Loucy (cell line): Measurements from ENCODE around the gene ABTB2.

Experiments used
- H2AFZ ChIP-seq: fragments of 200-600 bp; sonication (generic); 2 replicates; pipeline ENCODE4 v1.6.0; 2016; ENCODE audit warnings: antibody characterized with exemption, mild to moderate bottlenecking, low read length, moderate library complexity
- H3F3A ChIP-seq: fragments of 200-600 bp; 2 replicates; pipeline ENCODE4 v1.6.0; 2016; ENCODE audit warnings: antibody characterized with exemption, low read depth, mild to moderate bottlenecking
- H3K27me3 ChIP-seq: fragments of 200-600 bp; sonication (generic); 2 replicates; pipeline ENCODE4 v1.6.1; 2014; ENCODE audit warnings: low read length, mild to moderate bottlenecking; ENCODE audit not compliant: insufficient read depth, poor library complexity, severe bottlenecking
- H3K36me3 ChIP-seq: fragments of 200-600 bp; sonication (generic); 2 replicates; pipeline ENCODE4 v1.6.1; 2016; ENCODE audit warnings: low read length; ENCODE audit not compliant: insufficient read depth
- H3K4me1 ChIP-seq: fragments of 200-600 bp; sonication (generic); 2 replicates; pipeline ENCODE4 v1.5.1; 2014; ENCODE audit warnings: low read length, mild to moderate bottlenecking; ENCODE audit not compliant: insufficient read depth, poor library complexity, severe bottlenecking
- H3K4me2 ChIP-seq: fragments of 200-600 bp; sonication (generic); 2 replicates; pipeline ENCODE4 v1.6.0; 2014; ENCODE audit warnings: antibody characterized with exemption, low read length, low read depth, mild to moderate bottlenecking; ENCODE audit not compliant: poor library complexity, severe bottlenecking
- H3K4me3 ChIP-seq: fragments of 200-600 bp; sonication (generic); 2 replicates; pipeline ENCODE4 v1.5.1; 2014; ENCODE audit warnings: low read length, mild to moderate bottlenecking, mixed read lengths; ENCODE audit not compliant: poor library complexity, severe bottlenecking
- H3K79me2 ChIP-seq: fragments of 200-600 bp; sonication (generic); 2 replicates; pipeline ENCODE4 v1.6.1; 2014; ENCODE audit warnings: low read length; ENCODE audit not compliant: insufficient read depth
- H3K9ac ChIP-seq: fragments of 200-600 bp; sonication (generic); 2 replicates; pipeline ENCODE4 v1.6.0; 2014; ENCODE audit warnings: mild to moderate bottlenecking, low read depth, low read length, moderate library complexity; ENCODE audit not compliant: poor library complexity, severe bottlenecking
- H3K9me2 ChIP-seq: fragments of 200-600 bp; sonication (generic); replicated peaks from 2 replicates; pipeline ENCODE4 v1.6.1; 2016; ENCODE audit warnings: low read depth, low read length, mixed read lengths
- H3K9me3 ChIP-seq: fragments of 200-600 bp; sonication (generic); 2 replicates; pipeline ENCODE4 v1.6.1; 2014; ENCODE audit warnings: mild to moderate bottlenecking, antibody characterized with exemption, low read length, low read depth; ENCODE audit not compliant: insufficient read depth
- H4K20me1 ChIP-seq: fragments of 200-600 bp; sonication (generic); 2 replicates; pipeline ENCODE4 v1.6.0; 2014; ENCODE audit warnings: antibody characterized with exemption, low read length, mild to moderate bottlenecking; ENCODE audit not compliant: insufficient read depth, poor library complexity, severe bottlenecking
- EZH2phosphoT487 ChIP-seq: fragments of 200-600 bp; IDR thresholded peaks from 2 replicates; pipeline ENCODE4 v1.6.1; 2018; ENCODE audit warnings: antibody characterized with exemption, mild to moderate bottlenecking, moderate library complexity, borderline replicate concordance
- TF ChIP-seq, protein P1 (sequence below): fragments of 200-600 bp; sonication (generic); conservative IDR thresholded peaks from 2 replicates; pipeline ENCODE4 v1.5.1; 2014; ENCODE audit warnings: mild to moderate bottlenecking, antibody characterized with exemption, low read length

Gene ABTB2

DNA sequence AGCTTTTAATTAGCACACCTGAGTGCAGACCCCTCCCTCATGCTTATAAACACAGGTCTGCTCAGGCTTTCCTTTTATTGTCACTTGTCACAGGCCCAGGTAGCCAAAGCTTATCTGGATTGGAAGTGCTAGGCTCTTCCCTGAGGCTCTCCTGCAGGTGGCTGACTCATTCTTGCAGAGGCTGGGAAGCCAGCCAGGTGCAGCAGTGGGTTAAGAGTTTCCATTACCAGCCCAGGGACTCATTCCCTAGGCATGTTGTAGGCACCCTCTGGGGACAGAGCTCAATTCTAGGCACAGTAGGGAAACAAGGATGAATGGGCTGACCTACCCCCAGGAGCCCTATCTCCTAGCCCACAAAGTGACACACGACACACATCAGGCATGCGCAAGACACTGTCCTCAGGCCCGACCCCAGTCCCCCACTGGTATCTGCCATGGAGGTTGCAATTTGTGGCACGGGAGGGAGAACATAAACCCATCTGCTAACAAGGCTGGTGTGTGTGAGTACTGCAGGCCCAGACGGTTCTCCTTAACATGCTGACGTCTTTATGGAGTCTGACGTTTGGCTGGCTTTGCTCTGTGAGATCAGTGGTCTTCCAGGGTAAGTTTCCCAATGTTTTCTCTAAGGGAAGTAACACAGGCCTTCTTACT, 94.2 kb downstream of the ABTB2 start:
- Histone ChIP-seq H3K27me3 (no peaks in the 10 kb centered on the region), H3K4me2 (no peak overlapping the region), H3K9me2 (no peaks in the 10 kb centered on the region), H3K9ac (no peak overlapping the region), H3K4me1 (peaks cover 56% of the 10 kb centered on the region), H3K4me3 (no peak overlapping the region), H4K20me1 (no peaks in the 10 kb centered on the region), H3K9me3 (no peaks in the 10 kb centered on the region), H3K79me2 (no peaks in the 10 kb centered on the region), H3K36me3 (no peaks in the 10 kb centered on the region), H2AFZ (no peak overlapping the region), H3F3A (peaks cover 5% of the 10 kb centered on the region; the same call in 1 of the 2 replicates)
- TF ChIP-seq, protein P1, sequence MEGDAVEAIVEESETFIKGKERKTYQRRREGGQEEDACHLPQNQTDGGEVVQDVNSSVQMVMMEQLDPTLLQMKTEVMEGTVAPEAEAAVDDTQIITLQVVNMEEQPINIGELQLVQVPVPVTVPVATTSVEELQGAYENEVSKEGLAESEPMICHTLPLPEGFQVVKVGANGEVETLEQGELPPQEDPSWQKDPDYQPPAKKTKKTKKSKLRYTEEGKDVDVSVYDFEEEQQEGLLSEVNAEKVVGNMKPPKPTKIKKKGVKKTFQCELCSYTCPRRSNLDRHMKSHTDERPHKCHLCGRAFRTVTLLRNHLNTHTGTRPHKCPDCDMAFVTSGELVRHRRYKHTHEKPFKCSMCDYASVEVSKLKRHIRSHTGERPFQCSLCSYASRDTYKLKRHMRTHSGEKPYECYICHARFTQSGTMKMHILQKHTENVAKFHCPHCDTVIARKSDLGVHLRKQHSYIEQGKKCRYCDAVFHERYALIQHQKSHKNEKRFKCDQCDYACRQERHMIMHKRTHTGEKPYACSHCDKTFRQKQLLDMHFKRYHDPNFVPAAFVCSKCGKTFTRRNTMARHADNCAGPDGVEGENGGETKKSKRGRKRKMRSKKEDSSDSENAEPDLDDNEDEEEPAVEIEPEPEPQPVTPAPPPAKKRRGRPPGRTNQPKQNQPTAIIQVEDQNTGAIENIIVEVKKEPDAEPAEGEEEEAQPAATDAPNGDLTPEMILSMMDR, result no peak
- no peak for TF ChIP-seq EZH2phosphoT487

DNA sequence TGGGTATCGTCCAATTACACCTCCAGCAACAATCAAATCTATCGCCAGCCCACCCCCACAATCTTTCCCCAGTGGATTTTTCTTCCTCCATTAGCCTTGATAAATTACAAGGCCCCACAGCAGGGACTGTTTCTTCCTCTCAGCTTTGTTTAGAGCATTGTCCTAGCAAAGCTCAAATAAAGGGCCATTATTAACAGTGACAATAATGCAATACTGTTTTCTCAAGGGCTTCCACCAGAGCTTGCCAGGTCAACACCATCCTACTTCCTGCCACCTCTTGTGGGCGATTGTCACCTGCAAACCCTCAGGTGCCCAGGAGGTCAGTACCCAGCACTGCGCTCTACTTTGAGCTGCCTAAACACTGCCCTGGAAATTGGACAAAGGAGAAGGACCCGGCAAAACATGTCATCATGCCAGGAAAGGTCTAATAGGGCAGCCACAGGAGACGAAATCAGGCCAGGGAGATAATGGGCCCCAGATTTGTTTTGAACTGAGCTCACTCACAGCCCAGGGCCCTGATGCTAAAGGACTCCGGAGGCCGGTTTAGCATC, 95.2 kb downstream of the ABTB2 start:
- Histone ChIP-seq H2AFZ (no peak overlapping the region), H3K79me2 (no peaks in the 10 kb centered on the region), H4K20me1 (no peaks in the 10 kb centered on the region), H3K9me3 (no peaks in the 10 kb centered on the region), H3K4me1 (peaks cover 46% of the 10 kb centered on the region), H3F3A (peaks cover 5% of the 10 kb centered on the region; the same call in 1 of the 2 replicates), H3K4me3 (no peak overlapping the region), H3K4me2 (no peak overlapping the region), H3K36me3 (no peaks in the 10 kb centered on the region), H3K9me2 (no peaks in the 10 kb centered on the region), H3K9ac (no peak overlapping the region), H3K27me3 (no peaks in the 10 kb centered on the region)
- no peak for TF ChIP-seq EZH2phosphoT487
- TF ChIP-seq, protein P1, result no peak

DNA sequence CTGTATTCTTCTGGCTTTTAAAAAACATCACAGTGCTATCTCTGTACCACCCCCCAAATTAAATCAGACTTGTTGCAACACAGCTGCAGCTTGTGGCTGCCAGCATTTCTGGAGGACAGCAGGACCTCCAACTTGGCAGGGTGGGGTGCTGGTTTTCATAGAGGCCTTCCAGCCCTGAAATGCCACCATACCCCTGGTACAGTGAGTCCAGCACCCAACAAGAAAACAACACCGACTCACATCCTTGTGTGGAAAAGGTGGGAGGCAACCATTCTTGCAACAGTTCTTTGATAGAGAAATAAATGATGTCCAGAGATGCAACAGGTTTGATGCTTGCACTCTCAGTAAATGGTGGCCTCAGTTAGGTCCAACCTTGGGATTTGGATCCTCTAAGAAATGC, 96.0 kb downstream of the ABTB2 start:
- Histone ChIP-seq H3K4me3 (no peak overlapping the region), H3K9ac (no peak overlapping the region), H3K36me3 (no peaks in the 10 kb centered on the region), H3K9me3 (no peaks in the 10 kb centered on the region), H3K79me2 (no peaks in the 10 kb centered on the region), H4K20me1 (no peaks in the 10 kb centered on the region), H3K4me1 (peaks cover 39% of the 10 kb centered on the region), H3K4me2 (no peak overlapping the region), H2AFZ (no peak overlapping the region), H3K9me2 (no peaks in the 10 kb centered on the region), H3F3A (peaks cover 5% of the 10 kb centered on the region; the same call in 1 of the 2 replicates), H3K27me3 (no peaks in the 10 kb centered on the region)
- TF ChIP-seq, protein P1, result no peak
- TF ChIP-seq EZH2phosphoT487, result no peak
